Measurements from ENCODE around the gene NR5A1. TPM values are rescaled to one million over a fixed set of nuclear protein-coding genes. Genes with fewer than 3 reads are reported as not detected.
A peak's percentile ranks its signal among the peaks of the same experiment; 100 is the strongest.

NR5A1 gene
- total RNA-seq, 4 donors from 2014 or later: 0.17 TPM; not detected in 3

DNA sequence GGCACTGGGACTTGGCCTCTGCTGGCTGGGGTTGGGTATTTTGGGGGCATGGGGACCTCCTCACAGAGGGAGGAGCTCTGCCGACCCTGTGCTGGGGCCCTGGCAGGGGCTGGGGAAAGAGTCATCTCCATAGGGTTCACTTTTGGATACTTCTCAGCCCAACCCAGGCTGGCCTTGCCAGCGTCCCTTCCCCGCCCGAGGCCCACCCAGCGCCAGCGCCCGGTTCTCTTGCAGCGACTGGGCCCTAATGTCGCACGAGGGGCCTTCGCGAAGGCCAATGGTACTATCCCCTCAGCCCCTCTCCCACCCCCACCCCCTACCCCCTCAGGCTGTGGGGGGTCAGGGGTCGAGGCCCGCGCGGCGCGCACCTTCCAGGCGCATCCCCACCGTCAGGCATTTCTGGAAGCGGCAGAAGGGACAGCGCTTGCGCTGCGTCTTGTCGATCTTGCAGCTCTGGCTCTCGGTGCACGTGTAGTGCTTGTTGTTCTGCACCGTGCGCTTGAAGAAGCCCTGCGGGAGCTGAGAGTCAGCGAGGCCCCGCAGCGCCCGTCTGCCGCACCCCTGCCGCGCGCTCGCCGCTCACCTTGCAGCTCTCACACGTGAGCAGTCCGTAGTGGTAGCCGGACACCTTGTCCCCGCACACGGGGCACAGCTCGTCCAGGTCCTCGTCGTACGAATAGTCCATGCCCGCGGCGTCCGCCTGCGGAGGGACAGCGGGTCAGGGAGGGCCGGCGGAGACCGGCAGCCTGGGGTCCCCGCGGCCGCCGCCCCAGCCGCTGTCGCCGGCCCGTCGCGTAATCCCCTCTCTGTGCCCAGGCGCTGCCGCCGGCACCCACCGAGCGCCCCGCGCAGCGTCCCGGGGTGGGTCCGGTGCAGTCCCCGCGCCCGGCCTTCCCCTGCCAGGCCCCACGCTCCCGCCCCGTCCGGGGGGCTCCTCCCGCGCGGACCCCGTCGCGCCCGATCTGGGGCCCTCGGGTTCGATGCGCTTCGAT is 4.2 kb downstream of the NR5A1 start:
- peak overlapping the region in 3 of 4 donors; percentile 13 to 42 (median 23) for H3K4me3 ChIP-seq
- H3K27ac ChIP-seq (replicated peaks in 1 of 4): no peak overlapping the region
- no peak for DNase-seq (ENCODE audit: extremely low spot score)
- intact Hi-C loops (cut with DNase I): no loop called here
- H3K36me3 ChIP-seq: no peaks in the 10 kb centered on the region
- 0% methylated on average over 16 of the region's 96 CpGs for WGBS
- H3K4me1 ChIP-seq: peaks cover 17 to 26% (median 24%) of the 10 kb centered on the region in 4 donors
- H3K9me3 ChIP-seq: no peaks in the 10 kb centered on the region
- TF ChIP-seq POLR2AphosphoS5 (IDR thresholded peaks at IDR 0.05) (no peak), POLR2A (IDR thresholded peaks at IDR 0.05; ENCODE audit: low read depth) (no peak), EP300 (IDR thresholded peaks at IDR 0.05) (no peak)
- TF ChIP-seq, protein P1, sequence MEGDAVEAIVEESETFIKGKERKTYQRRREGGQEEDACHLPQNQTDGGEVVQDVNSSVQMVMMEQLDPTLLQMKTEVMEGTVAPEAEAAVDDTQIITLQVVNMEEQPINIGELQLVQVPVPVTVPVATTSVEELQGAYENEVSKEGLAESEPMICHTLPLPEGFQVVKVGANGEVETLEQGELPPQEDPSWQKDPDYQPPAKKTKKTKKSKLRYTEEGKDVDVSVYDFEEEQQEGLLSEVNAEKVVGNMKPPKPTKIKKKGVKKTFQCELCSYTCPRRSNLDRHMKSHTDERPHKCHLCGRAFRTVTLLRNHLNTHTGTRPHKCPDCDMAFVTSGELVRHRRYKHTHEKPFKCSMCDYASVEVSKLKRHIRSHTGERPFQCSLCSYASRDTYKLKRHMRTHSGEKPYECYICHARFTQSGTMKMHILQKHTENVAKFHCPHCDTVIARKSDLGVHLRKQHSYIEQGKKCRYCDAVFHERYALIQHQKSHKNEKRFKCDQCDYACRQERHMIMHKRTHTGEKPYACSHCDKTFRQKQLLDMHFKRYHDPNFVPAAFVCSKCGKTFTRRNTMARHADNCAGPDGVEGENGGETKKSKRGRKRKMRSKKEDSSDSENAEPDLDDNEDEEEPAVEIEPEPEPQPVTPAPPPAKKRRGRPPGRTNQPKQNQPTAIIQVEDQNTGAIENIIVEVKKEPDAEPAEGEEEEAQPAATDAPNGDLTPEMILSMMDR (IDR thresholded peaks at IDR 0.05): no peak
- H3K27me3 ChIP-seq: peaks cover 8 to 91% (median 41%) of the 10 kb centered on the region in 4 donors

DNA sequence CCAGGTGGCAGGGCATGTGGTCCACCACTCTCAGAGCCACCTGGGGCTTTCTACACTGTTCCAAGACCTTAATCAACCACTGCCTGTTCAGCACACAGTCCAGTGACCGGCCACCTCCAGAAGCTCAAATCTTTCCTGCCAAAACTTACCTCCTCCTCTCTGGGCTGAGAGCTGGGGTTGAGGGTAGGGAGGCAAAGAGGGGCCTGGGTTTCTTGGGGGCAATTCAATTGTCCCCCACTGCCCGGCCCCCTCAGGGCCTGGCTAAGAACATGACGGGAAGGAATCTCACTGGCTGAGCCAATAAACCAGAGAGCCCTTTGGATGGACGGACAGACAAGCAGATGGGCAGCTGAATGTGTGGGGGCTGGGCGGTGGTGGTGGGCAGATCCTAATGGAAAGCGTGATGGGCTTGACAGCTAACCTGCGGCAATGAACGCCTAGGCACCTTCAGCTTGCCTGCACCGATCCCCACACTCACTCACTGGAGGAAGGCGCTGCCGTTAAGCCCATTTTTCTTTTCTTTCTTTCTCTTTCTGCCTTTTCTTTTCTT is 5.4 kb downstream of the NR5A1 start:
- WGBS: 62% methylated on average over 11 of the region's 11 CpGs

DNA sequence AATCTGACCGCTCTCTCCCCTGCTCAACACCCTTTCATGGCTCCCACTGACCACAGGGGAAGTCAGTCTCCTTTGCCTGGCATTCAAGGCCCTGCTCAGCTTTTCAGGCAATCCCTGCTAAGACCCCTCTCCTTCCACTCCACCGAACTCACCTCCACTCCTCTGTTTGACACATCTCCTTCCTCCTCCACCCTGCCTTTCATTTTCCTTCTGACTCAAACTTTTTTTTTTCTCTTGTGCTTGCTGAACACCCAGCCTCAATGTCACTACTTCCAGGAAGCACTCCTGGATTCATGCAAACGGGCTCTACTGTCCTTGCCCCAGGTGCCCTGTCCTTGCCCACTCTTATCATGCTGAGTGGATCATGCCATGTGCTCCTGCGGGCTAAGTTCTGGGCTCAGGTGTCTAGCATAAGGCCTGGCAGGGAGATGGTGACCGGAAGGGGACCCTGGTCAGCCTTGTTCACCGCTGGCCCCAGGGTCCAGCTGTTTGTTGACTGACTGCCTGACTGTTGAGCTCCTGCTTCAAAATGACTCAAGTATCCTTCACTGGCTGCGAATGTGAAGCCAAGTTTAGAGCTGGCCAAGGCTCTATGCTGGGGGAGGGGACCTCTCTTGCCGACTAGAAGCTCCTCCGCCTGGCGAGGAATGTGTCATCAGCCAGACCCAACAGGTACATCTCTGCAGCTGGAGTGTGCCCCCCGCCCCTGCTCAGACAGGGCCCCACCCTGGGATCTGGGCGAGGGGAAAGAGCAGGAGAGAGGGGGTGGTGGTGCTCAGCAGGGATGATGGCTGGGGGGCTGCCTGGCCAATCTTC is 6.2 kb downstream of the NR5A1 start:
- peaks cover 17 to 26% (median 24%) of the 10 kb centered on the region in 4 donors for H3K4me1 ChIP-seq
- 71% methylated on average over 7 of the region's 12 CpGs for WGBS
- no peaks in the 10 kb centered on the region for H3K36me3 ChIP-seq
- no peaks in the 10 kb centered on the region for H3K9me3 ChIP-seq
- H3K27me3 ChIP-seq: peaks cover 8 to 87% (median 41%) of the 10 kb centered on the region in 4 donors
- H3K27ac ChIP-seq (replicated peaks in 1 of 4): no peak overlapping the region
- no peak overlapping the region for H3K4me3 ChIP-seq
- TF ChIP-seq POLR2AphosphoS5 (IDR thresholded peaks at IDR 0.05) (no peak), EP300 (IDR thresholded peaks at IDR 0.05) (no peak), POLR2A (IDR thresholded peaks at IDR 0.05; ENCODE audit: low read depth) (no peak)
- TF ChIP-seq, protein P1 (IDR thresholded peaks at IDR 0.05): no peak
- no peak for DNase-seq (ENCODE audit: extremely low spot score)
- intact Hi-C loops (cut with DNase I): no loop called here

More for the DNA sequence above, 5.4 kb downstream of the NR5A1 start:
- H3K36me3 ChIP-seq: no peaks in the 10 kb centered on the region
- H3K27me3 ChIP-seq: peaks cover 8 to 87% (median 41%) of the 10 kb centered on the region in 4 donors
- no peak for TF ChIP-seq EP300 (IDR thresholded peaks at IDR 0.05)
- TF ChIP-seq, protein P1 (IDR thresholded peaks at IDR 0.05): no peak
- no peak overlapping the region for H3K27ac ChIP-seq (replicated peaks in 1 of 4)
- peaks cover 17 to 26% (median 24%) of the 10 kb centered on the region in 4 donors for H3K4me1 ChIP-seq
- intact Hi-C loops (cut with DNase I): no loop called here
- no peaks in the 10 kb centered on the region for H3K9me3 ChIP-seq
- no peak overlapping the region for H3K4me3 ChIP-seq
- no peak for DNase-seq (ENCODE audit: extremely low spot score)

DNA sequence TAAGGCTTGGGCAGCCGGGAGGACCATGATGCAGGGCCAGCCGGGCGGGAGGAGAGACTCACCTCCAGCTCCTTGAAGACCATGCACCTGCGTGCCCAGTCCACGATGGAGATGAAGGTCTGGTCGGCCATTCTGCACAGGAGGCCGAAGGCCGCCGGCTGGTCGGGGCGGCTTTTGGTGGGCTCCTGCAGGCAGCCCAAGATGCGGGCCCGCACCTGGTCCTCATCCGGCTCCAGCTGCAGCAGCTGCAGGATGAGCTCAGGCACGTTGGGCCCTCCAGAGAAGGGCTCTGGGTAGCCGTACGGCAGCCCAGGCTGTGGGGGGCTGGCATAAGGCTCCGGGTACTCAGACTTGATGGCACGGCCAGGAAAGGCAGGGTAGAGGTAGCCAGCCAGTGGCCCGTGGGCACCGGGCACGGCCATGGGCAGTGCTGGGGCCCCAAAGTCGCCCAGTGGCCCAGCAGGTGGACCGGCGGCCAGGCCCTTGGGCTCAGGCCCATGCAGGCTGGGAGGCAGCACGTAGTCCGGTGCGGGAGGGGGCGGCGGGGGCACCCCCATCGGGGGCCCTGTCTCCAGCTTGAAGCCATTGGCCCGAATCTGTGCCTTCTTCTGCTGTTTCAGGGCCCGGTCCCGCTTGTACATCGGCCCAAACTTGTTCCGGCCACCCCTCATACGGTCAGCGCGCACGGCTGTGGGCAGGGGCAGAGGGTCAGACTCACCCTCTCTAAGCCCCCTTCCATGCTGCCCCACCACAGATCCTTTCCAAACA is 7.0 kb downstream of the NR5A1 start:
- peaks cover 17 to 26% (median 24%) of the 10 kb centered on the region in 4 donors for H3K4me1 ChIP-seq
- intact Hi-C loops (cut with DNase I): no loop called here
- WGBS: 91% methylated on average over 18 of the region's 40 CpGs
- peaks cover 8 to 87% (median 36%) of the 10 kb centered on the region in 4 donors for H3K27me3 ChIP-seq
- no peak for TF ChIP-seq POLR2A (IDR thresholded peaks at IDR 0.05; ENCODE audit: low read depth)
- TF ChIP-seq, protein P1 (IDR thresholded peaks at IDR 0.05): no peak
- TF ChIP-seq POLR2AphosphoS5 (IDR thresholded peaks at IDR 0.05): no peak
- TF ChIP-seq EP300 (IDR thresholded peaks at IDR 0.05): no peak
- no peaks in the 10 kb centered on the region for H3K36me3 ChIP-seq
- no peak for DNase-seq (ENCODE audit: extremely low spot score)
- H3K4me3 ChIP-seq: no peak overlapping the region
- no peaks in the 10 kb centered on the region for H3K9me3 ChIP-seq
- H3K27ac ChIP-seq (replicated peaks in 1 of 4): no peak overlapping the region

Data from esophagus muscularis mucosa (tissue), 4 donors.